Body of pancreas (tissue), 4 donors: ENCODE results near the gene CELF1.

ENCODE experiments used
- POLR2A ChIP-seq, 3 donors: fragments of 450-650 bp; IDR thresholded peaks; one replicate each; pipeline ENCODE4 v1.6.1; 2016; ENCODE audit warnings: antibody characterized with exemption in 3 of 3, mild to moderate bottlenecking in 2 of 3
- TF ChIP-seq, protein P1 (sequence below), 7 experiments: fragments of 450-650 bp in 4 of 7; fragments of 200-600 bp in 3 of 7; sonication (generic) in 3 of 7; IDR thresholded peaks; one replicate each; pipeline ENCODE4 v1.5.1; 2016 to 2019; ENCODE audit warnings: antibody characterized with exemption in 7 of 7

- TF ChIP-seq, protein P1, sequence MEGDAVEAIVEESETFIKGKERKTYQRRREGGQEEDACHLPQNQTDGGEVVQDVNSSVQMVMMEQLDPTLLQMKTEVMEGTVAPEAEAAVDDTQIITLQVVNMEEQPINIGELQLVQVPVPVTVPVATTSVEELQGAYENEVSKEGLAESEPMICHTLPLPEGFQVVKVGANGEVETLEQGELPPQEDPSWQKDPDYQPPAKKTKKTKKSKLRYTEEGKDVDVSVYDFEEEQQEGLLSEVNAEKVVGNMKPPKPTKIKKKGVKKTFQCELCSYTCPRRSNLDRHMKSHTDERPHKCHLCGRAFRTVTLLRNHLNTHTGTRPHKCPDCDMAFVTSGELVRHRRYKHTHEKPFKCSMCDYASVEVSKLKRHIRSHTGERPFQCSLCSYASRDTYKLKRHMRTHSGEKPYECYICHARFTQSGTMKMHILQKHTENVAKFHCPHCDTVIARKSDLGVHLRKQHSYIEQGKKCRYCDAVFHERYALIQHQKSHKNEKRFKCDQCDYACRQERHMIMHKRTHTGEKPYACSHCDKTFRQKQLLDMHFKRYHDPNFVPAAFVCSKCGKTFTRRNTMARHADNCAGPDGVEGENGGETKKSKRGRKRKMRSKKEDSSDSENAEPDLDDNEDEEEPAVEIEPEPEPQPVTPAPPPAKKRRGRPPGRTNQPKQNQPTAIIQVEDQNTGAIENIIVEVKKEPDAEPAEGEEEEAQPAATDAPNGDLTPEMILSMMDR (IDR thresholded peaks at IDR 0.05), result no peak
- no peak for TF ChIP-seq POLR2A (IDR thresholded peaks at IDR 0.05)
Measured at GRCh38 chr11:47498584-47499152, 54.3 kb downstream of the CELF1 start.
